Fibroblast of the conjunctiva (primary cell): ENCODE results near the gene MICA.
A peak's percentile ranks its signal among the peaks of the same experiment; 100 is the strongest.
"Not testable (repeated sequence)": the region's sequence is repeated elsewhere in the genome, so short reads cannot be mapped to it uniquely, and the experiment has no call there.

ENCODE experiments used
- DNase-seq: peaks from one replicate; pipeline ENCODE4 v3.0.0-alpha.2; 2010; ENCODE audit warnings: low read depth

MICA gene

GRCh38 chr6:31383149-31383548, 20.2 kb upstream of the MICA start:
- DNase-seq: no peak

- DNase-seq: no peak
These were observed 18.4 kb upstream of the MICA start for GRCh38 chr6:31385041-31385440.

- DNase-seq: no peak
These were observed 17.3 kb upstream of the MICA start for GRCh38 chr6:31386099-31386498.

GRCh38 chr6:31386977-31387376, 16.4 kb upstream of the MICA start:
- DNase-seq: no peak

- not testable (repeated sequence) for DNase-seq
These were observed 14.2 kb upstream of the MICA start for GRCh38 chr6:31388916-31389801.

- not testable (repeated sequence) for DNase-seq
These were observed 13.6 kb upstream of the MICA start for GRCh38 chr6:31389802-31390132.

- no peak for DNase-seq
These were observed 9.5 kb upstream of the MICA start for GRCh38 chr6:31393932-31394331.

GRCh38 chr6:31394381-31394780, 9.0 kb upstream of the MICA start:
- DNase-seq: no peak

GRCh38 chr6:31395832-31396231, 7.6 kb upstream of the MICA start:
- DNase-seq: no peak

GRCh38 chr6:31396422-31397152, 6.8 kb upstream of the MICA start:
- peak; percentile 54 for DNase-seq

- DNase-seq: not testable (repeated sequence)
These were observed 6.3 kb upstream of the MICA start for GRCh38 chr6:31397153-31397499.

GRCh38 chr6:31397901-31398525, 5.4 kb upstream of the MICA start:
- DNase-seq: no peak

- peak; percentile 69 for DNase-seq
These were observed 3.6 kb upstream of the MICA start for GRCh38 chr6:31399589-31400466.

- no peak for DNase-seq
These were observed 2.7 kb upstream of the MICA start for GRCh38 chr6:31400467-31401289.

GRCh38 chr6:31401403-31401802, 2.0 kb upstream of the MICA start:
- peak; percentile 53 for DNase-seq

GRCh38 chr6:31402324-31403282, 792 bp upstream of the MICA start:
- no peak for DNase-seq

- not testable (repeated sequence) for DNase-seq
These were observed 618 bp downstream of the MICA start for GRCh38 chr6:31404061-31404364.

GRCh38 chr6:31405996-31406395, 2.6 kb downstream of the MICA start:
- no peak for DNase-seq

- DNase-seq: no peak
These were observed 4.3 kb downstream of the MICA start for GRCh38 chr6:31407699-31408098.

- no peak for DNase-seq
These were observed 9.1 kb downstream of the MICA start for GRCh38 chr6:31412506-31412905.
